Measurements from ENCODE around the gene CACNB2. TPM values are rescaled to one million over a fixed set of nuclear protein-coding genes. Genes with fewer than 3 reads are reported as not detected.
"Not testable (repeated sequence)": the region's sequence is repeated elsewhere in the genome, so short reads cannot be mapped to it uniquely, and the experiment has no call there.

Gene CACNB2
- total RNA-seq, 1 experiment from 2014 or later: not detected

GRCh38 chr10:18178854-18179483 is 38.7 kb downstream of the CACNB2 start:
- H3K4me3 ChIP-seq: no peak overlapping the region
- no peaks in the 10 kb centered on the region for H3K36me3 ChIP-seq
- no peaks in the 10 kb centered on the region for H3K27me3 ChIP-seq
- H3K9me3 ChIP-seq: no peaks in the 10 kb centered on the region
- no peak for DNase-seq

GRCh38 chr10:18179891-18180290 is 39.7 kb downstream of the CACNB2 start:
- H3K36me3 ChIP-seq: no peaks in the 10 kb centered on the region
- peak; percentile 35 for DNase-seq
- no peaks in the 10 kb centered on the region for H3K27me3 ChIP-seq
- H3K9me3 ChIP-seq: no peaks in the 10 kb centered on the region
- H3K4me3 ChIP-seq: no peak overlapping the region

GRCh38 chr10:18181382-18181781 is 41.2 kb downstream of the CACNB2 start:
- not testable (repeated sequence) for H3K9me3 ChIP-seq, H3K27me3 ChIP-seq, DNase-seq, H3K4me3 ChIP-seq, H3K36me3 ChIP-seq

- no peaks in the 10 kb centered on the region for H3K9me3 ChIP-seq
- no peaks in the 10 kb centered on the region for H3K36me3 ChIP-seq
- no peak overlapping the region for H3K4me3 ChIP-seq
- H3K27me3 ChIP-seq: peaks cover 10% of the 10 kb centered on the region
- DNase-seq: no peak
These were observed 45.4 kb downstream of the CACNB2 start for GRCh38 chr10:18185621-18186020.

- Histone ChIP-seq H3K4me3 (no peak overlapping the region), H3K36me3 (no peaks in the 10 kb centered on the region)
These were observed 50.6 kb downstream of the CACNB2 start for GRCh38 chr10:18190840-18191239.

GRCh38 chr10:18194634-18195033 is 54.4 kb downstream of the CACNB2 start:
- no peaks in the 10 kb centered on the region for H3K36me3 ChIP-seq
- H3K27me3 ChIP-seq: peaks cover 5% of the 10 kb centered on the region
- no peak overlapping the region for H3K4me3 ChIP-seq
- H3K9me3 ChIP-seq: 0 out of 2 replicates have a peak, but pooled peaks cover 2% of the 10 kb centered on the region
- DNase-seq: no peak

More at GRCh38 chr10:18190840-18191239, 50.6 kb downstream of the CACNB2 start:
- DNase-seq: no peak
- peaks cover 10% of the 10 kb centered on the region for H3K27me3 ChIP-seq
- H3K9me3 ChIP-seq: 0 out of 2 replicates have a peak, but pooled peaks cover 2% of the 10 kb centered on the region

GRCh38 chr10:18195060-18195799 is 55.0 kb downstream of the CACNB2 start:
- H3K36me3 ChIP-seq: no peaks in the 10 kb centered on the region
- H3K4me3 ChIP-seq: no peak overlapping the region
- DNase-seq: peak; percentile 43

GRCh38 chr10:18196806-18197550 is 56.8 kb downstream of the CACNB2 start:
- Histone ChIP-seq H3K4me3 (no peak overlapping the region), H3K36me3 (no peaks in the 10 kb centered on the region), H3K27me3 (no peaks in the 10 kb centered on the region), H3K9me3 (0 out of 2 replicates have a peak, but pooled peaks cover 2% of the 10 kb centered on the region)
- no peak for DNase-seq

More at GRCh38 chr10:18195060-18195799, 55.0 kb downstream of the CACNB2 start:
- Histone ChIP-seq H3K27me3 (no peaks in the 10 kb centered on the region), H3K9me3 (0 out of 2 replicates have a peak, but pooled peaks cover 2% of the 10 kb centered on the region)

- DNase-seq: no peak
- Histone ChIP-seq H3K27me3 (no peaks in the 10 kb centered on the region), H3K36me3 (no peaks in the 10 kb centered on the region), H3K4me3 (no peak overlapping the region), H3K9me3 (0 out of 2 replicates have a peak, but pooled peaks cover 2% of the 10 kb centered on the region)
These were observed 57.5 kb downstream of the CACNB2 start for GRCh38 chr10:18197706-18198105.

GRCh38 chr10:18201877-18202276 is 61.7 kb downstream of the CACNB2 start:
- no peak overlapping the region for H3K4me3 ChIP-seq
- H3K27me3 ChIP-seq: no peaks in the 10 kb centered on the region
- H3K36me3 ChIP-seq: no peaks in the 10 kb centered on the region
- H3K9me3 ChIP-seq: no peaks in the 10 kb centered on the region
- no peak for DNase-seq

- H3K36me3 ChIP-seq: no peaks in the 10 kb centered on the region
- H3K9me3 ChIP-seq: no peaks in the 10 kb centered on the region
- H3K4me3 ChIP-seq: no peak overlapping the region
- DNase-seq: no peak
- no peaks in the 10 kb centered on the region for H3K27me3 ChIP-seq
These were observed 62.6 kb downstream of the CACNB2 start for GRCh38 chr10:18202680-18203460.

- Histone ChIP-seq H3K27me3 (no peaks in the 10 kb centered on the region), H3K4me3 (no peak overlapping the region), H3K36me3 (no peaks in the 10 kb centered on the region), H3K9me3 (no peaks in the 10 kb centered on the region)
- no peak for DNase-seq
These were observed 63.2 kb downstream of the CACNB2 start for GRCh38 chr10:18203471-18203870.

GRCh38 chr10:18204039-18204835 is 64.0 kb downstream of the CACNB2 start:
- Histone ChIP-seq H3K4me3 (no peak overlapping the region), H3K36me3 (no peaks in the 10 kb centered on the region), H3K27me3 (no peaks in the 10 kb centered on the region), H3K9me3 (no peaks in the 10 kb centered on the region)
- DNase-seq: no peak

- H3K36me3 ChIP-seq: no peaks in the 10 kb centered on the region
- H3K4me3 ChIP-seq: no peak overlapping the region
- no peaks in the 10 kb centered on the region for H3K9me3 ChIP-seq
- no peak for DNase-seq
- H3K27me3 ChIP-seq: no peaks in the 10 kb centered on the region
These were observed 65.0 kb downstream of the CACNB2 start for GRCh38 chr10:18205098-18205834.

GRCh38 chr10:18208186-18208585 is 68.0 kb downstream of the CACNB2 start:
- H3K36me3 ChIP-seq, H3K9me3 ChIP-seq, H3K27me3 ChIP-seq, H3K4me3 ChIP-seq, DNase-seq: not testable (repeated sequence)

All from MG63 (cell line).